HUES6 (cell line): Measurements from ENCODE around the gene EFHC1.

ENCODE experiments used
- H3K27ac ChIP-seq: 2 replicates; pipeline ENCODE4 v1.7.0; 2013; ENCODE audit warnings: low read depth, mild to moderate bottlenecking, low read length, inconsistent platforms
- H3K27me3 ChIP-seq: 2 replicates; pipeline ENCODE4 v1.6.1; 2013; ENCODE audit warnings: low read length; ENCODE audit not compliant: control insufficient read depth, insufficient read depth
- H3K36me3 ChIP-seq: 2 replicates; pipeline ENCODE4 v1.6.1; 2013; ENCODE audit warnings: low read length; ENCODE audit not compliant: control insufficient read depth, insufficient read depth
- H3K4me1 ChIP-seq: 2 replicates; pipeline ENCODE4 v1.6.1; 2013; ENCODE audit warnings: low read length; ENCODE audit not compliant: control insufficient read depth, insufficient read depth
- H3K4me3 ChIP-seq: 2 replicates; pipeline ENCODE4 v1.5.1; 2013; ENCODE audit warnings: low read depth, low read length
- H3K9ac ChIP-seq: one replicate; pipeline ENCODE4 v1.6.1; 2013; ENCODE audit warnings: mild to moderate bottlenecking, low read length
- H3K9me3 ChIP-seq: 2 replicates; pipeline ENCODE4 v1.6.1; 2013; ENCODE audit warnings: low read depth, low read length; ENCODE audit not compliant: control insufficient read depth, insufficient read depth

The EFHC1 gene

GRCh38 chr6:52419809-52420667 lies at the start of gene EFHC1:
TSS of gene EFHC1 (plus strand) at chr6:52420342. CDS start at chr6:52420411, 69 bp downstream.
- Histone ChIP-seq H3K4me1 (peaks cover 27% of the 10 kb centered on the region), H3K36me3 (no peaks in the 10 kb centered on the region), H3K9ac (peak within 1 kb of the TSS; percentile 94), H3K9me3 (no peaks in the 10 kb centered on the region), H3K27ac (peak within 1 kb of the TSS; percentile 63), H3K4me3 (peak within 1 kb of the TSS; percentile 91), H3K27me3 (no peaks in the 10 kb centered on the region)

- H3K4me3 ChIP-seq = no peak overlapping the region
Measured at GRCh38 chr6:52371656-52372191, 48.4 kb upstream of the EFHC1 start.

GRCh38 chr6:52373151-52373690 lies 46.9 kb upstream of the EFHC1 start:
- Histone ChIP-seq H3K27me3 (no peaks in the 10 kb centered on the region), H3K9me3 (no peaks in the 10 kb centered on the region), H3K27ac (no peak overlapping the region), H3K36me3 (no peaks in the 10 kb centered on the region), H3K4me1 (no peaks in the 10 kb centered on the region), H3K9ac (no peak overlapping the region), H3K4me3 (no peak overlapping the region)

More at GRCh38 chr6:52371656-52372191, 48.4 kb upstream of the EFHC1 start:
- no peaks in the 10 kb centered on the region for H3K36me3 ChIP-seq
- no peaks in the 10 kb centered on the region for H3K27me3 ChIP-seq
- no peaks in the 10 kb centered on the region for H3K4me1 ChIP-seq
- no peaks in the 10 kb centered on the region for H3K9me3 ChIP-seq
- H3K9ac ChIP-seq = no peak overlapping the region
- H3K27ac ChIP-seq = no peak overlapping the region

GRCh38 chr6:52374247-52374646 lies 45.9 kb upstream of the EFHC1 start:
- Histone ChIP-seq H3K4me1 (no peaks in the 10 kb centered on the region), H3K9me3 (no peaks in the 10 kb centered on the region), H3K4me3 (no peak overlapping the region), H3K36me3 (no peaks in the 10 kb centered on the region), H3K27me3 (no peaks in the 10 kb centered on the region), H3K9ac (no peak overlapping the region), H3K27ac (no peak overlapping the region)

GRCh38 chr6:52375780-52376556 lies 44.2 kb upstream of the EFHC1 start:
- Histone ChIP-seq H3K27me3 (no peaks in the 10 kb centered on the region), H3K27ac (no peak overlapping the region), H3K4me1 (no peaks in the 10 kb centered on the region), H3K9me3 (no peaks in the 10 kb centered on the region), H3K4me3 (no peak overlapping the region), H3K36me3 (no peaks in the 10 kb centered on the region), H3K9ac (no peak overlapping the region)

GRCh38 chr6:52376763-52377162 lies 43.4 kb upstream of the EFHC1 start:
- Histone ChIP-seq H3K27ac (no peak overlapping the region), H3K9me3 (no peaks in the 10 kb centered on the region), H3K4me3 (no peak overlapping the region), H3K9ac (no peak overlapping the region), H3K36me3 (no peaks in the 10 kb centered on the region), H3K4me1 (no peaks in the 10 kb centered on the region), H3K27me3 (no peaks in the 10 kb centered on the region)

GRCh38 chr6:52377538-52378221 lies 42.5 kb upstream of the EFHC1 start:
- Histone ChIP-seq H3K9me3 (no peaks in the 10 kb centered on the region), H3K4me3 (no peak overlapping the region), H3K27ac (no peak overlapping the region), H3K4me1 (no peaks in the 10 kb centered on the region), H3K9ac (no peak overlapping the region), H3K27me3 (no peaks in the 10 kb centered on the region), H3K36me3 (no peaks in the 10 kb centered on the region)

- no peaks in the 10 kb centered on the region for H3K27me3 ChIP-seq
Measured at GRCh38 chr6:52381249-52381648, 38.9 kb upstream of the EFHC1 start.

GRCh38 chr6:52384145-52384766 lies 35.9 kb upstream of the EFHC1 start:
- Histone ChIP-seq H3K27ac (no peak overlapping the region), H3K27me3 (no peaks in the 10 kb centered on the region), H3K36me3 (no peaks in the 10 kb centered on the region), H3K9me3 (peaks cover 23% of the 10 kb centered on the region), H3K4me3 (no peak overlapping the region), H3K9ac (no peak overlapping the region), H3K4me1 (no peaks in the 10 kb centered on the region)

More at GRCh38 chr6:52381249-52381648, 38.9 kb upstream of the EFHC1 start:
- Histone ChIP-seq H3K27ac (no peak overlapping the region), H3K4me3 (no peak overlapping the region), H3K9ac (no peak overlapping the region), H3K9me3 (no peaks in the 10 kb centered on the region; the same call in 1 of the 2 replicates), H3K36me3 (no peaks in the 10 kb centered on the region), H3K4me1 (no peaks in the 10 kb centered on the region)

- no peak overlapping the region for H3K4me3 ChIP-seq
- no peaks in the 10 kb centered on the region for H3K4me1 ChIP-seq
- H3K27ac ChIP-seq = no peak overlapping the region
- no peaks in the 10 kb centered on the region for H3K27me3 ChIP-seq
- peaks cover 23% of the 10 kb centered on the region for H3K9me3 ChIP-seq
- H3K9ac ChIP-seq = no peak overlapping the region
- H3K36me3 ChIP-seq = no peaks in the 10 kb centered on the region
Measured at GRCh38 chr6:52385074-52385473, 35.1 kb upstream of the EFHC1 start.
